ENCODE results near the gene CALML5.

The CALML5 gene

DNA sequence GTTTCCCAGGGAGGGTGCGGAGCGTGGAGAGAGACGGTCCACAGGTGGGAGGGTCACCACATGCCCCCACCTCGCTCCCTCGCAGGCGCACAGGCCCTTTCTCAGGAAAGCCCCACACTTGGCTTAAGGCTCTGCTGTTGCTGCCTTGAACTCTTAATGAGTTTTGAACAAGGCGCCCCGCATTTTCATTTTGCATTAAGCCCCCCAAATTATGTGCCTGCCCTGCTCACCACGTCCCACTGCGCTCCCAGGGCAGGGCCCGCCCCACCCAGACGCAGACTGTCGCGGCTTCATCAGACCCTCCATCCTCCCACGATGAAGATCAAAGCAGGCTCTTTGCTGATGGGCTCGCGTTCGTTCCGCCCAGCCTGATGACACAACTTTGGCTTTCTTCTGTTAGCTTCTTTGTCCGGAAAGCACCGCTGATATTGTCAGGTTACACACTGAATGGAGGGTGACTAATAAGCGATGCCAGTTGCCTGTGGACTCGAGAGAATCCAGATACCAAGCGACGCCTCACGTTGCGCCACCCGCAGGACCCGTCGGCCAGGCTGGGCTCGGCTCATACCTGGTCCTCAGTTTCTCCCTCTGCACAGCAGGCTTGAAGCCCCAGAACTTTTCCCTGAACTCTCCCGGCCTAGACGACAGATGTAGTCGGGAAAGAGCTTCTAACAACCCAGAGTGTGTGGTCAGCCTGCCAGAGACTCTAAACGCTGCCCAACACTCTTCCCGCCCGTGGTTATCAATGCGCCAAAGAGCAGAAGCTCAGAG is 34.9 kb upstream of the CALML5 start:
- in situ Hi-C loops (cut with HindIII; ENCODE audit: low sequenced_read_pairs) = no loop called here

- in situ Hi-C loops (cut with HindIII; ENCODE audit: low sequenced_read_pairs) = no loop called here
Observed at GRCh38 chr10:5533098-5533731, 33.8 kb upstream of the CALML5 start.

DNA sequence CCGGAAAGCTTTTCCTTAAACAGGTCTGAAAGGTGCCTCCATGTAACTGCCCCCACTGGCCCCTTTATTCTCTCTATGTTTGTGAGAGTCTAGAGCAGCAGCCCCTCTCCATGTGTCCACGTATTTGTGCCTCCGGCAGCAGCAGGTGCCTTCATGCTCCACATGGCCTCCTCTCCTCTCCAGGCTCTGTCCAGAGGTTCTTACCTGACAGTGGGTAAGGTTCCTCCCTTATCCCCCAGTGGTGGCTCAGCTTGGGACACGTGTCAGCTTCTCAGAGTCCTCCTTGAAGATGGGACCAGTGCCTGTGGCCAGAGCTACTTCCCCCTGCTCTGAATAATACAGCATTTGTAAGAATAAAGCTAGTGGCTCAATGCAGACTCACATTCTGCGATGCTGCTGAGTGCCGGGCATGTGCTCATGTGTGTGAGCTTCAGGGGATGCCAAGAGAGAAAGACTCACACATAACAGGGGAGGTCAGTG is 33.3 kb upstream of the CALML5 start:
- in situ Hi-C loops (cut with HindIII; ENCODE audit: low sequenced_read_pairs) = no loop called here

- in situ Hi-C loops (cut with HindIII; ENCODE audit: low sequenced_read_pairs) = no loop called here
Observed at GRCh38 chr10:5532307-5532605, 32.9 kb upstream of the CALML5 start.

DNA sequence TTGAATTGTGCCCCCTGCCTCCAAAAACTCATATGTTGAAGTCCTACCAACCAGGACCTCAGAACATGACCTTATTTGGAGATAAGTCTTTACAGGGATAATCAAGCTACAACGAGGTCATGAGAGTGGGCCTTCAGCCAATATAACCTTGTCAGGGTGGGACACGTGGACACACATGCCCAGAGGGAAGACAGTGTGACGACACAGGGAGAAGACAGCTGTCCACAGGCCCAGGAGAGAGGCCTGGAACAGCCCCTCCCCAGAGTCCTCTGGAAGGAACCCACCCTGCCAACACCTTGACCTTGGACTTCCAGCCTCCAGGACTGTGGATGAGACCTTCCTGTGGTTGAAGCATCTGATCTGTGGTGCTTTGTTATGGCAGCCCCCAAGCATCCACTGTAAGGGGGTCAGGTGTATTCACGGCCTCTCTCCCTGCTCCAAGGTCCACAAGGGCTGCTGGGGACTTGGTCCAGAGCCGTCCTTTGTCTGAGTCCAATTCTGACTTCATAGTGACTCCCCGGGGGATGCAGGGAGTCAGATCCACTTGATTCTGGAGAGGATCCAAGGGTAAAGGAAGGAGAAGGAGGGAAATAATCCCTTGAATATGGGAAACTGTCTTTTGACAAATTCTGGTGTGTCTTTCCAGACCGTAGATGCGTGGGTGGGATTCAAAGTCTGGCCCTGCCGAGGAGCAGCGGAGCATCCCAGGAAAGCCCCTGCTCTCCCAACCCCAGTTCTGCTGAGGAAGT is 32.4 kb upstream of the CALML5 start:
- in situ Hi-C loops (cut with HindIII; ENCODE audit: low sequenced_read_pairs) = no loop called here

- in situ Hi-C loops (cut with HindIII; ENCODE audit: low sequenced_read_pairs) = no loop called here
Observed at GRCh38 chr10:5530846-5531557, 31.6 kb upstream of the CALML5 start.

GRCh38 chr10:5530412-5530806 is 31.0 kb upstream of the CALML5 start:
- in situ Hi-C loops (cut with HindIII; ENCODE audit: low sequenced_read_pairs) = no loop called here

GRCh38 chr10:5529702-5530411 is 30.5 kb upstream of the CALML5 start:
- in situ Hi-C loops (cut with HindIII; ENCODE audit: low sequenced_read_pairs) = no loop called here

DNA sequence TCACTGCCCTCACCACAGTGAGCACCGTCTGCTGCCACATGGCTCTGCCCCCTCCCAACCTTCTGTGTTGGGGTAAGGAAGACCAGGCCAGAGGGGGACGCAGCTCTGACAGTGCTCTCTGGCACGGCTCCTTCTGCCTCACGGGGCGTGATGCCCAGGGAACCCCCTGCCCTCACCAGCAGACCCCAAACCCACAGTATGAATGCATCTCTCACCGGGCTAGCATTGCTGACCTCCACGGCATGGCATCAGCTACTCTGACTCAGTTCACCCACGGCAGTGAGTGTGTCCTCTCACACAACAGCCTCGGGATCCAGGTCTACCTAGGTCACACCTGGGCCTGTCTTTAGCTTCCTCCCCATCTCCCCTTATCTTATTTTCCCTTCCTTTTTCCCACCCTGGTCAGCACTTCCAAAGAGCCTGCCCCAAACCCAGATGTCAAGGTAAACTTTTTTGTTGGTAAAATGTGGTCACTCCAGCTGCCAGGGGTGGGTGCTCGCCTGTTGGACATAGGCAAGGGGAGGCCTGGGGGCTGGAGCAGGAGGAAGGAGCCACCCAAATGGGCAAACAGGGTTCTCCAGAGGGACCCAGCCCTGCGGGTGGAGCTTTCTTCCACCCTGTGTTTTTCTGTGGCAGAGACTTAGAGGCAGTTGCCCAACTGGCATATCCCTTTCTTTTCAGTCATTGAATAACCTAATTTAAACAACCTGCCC is 29.8 kb upstream of the CALML5 start:
- in situ Hi-C loops (cut with HindIII; ENCODE audit: low sequenced_read_pairs) = no loop called here

- in situ Hi-C loops (cut with HindIII; ENCODE audit: low sequenced_read_pairs) = no loop called here
Observed at GRCh38 chr10:5527332-5528200, 28.2 kb upstream of the CALML5 start.

DNA sequence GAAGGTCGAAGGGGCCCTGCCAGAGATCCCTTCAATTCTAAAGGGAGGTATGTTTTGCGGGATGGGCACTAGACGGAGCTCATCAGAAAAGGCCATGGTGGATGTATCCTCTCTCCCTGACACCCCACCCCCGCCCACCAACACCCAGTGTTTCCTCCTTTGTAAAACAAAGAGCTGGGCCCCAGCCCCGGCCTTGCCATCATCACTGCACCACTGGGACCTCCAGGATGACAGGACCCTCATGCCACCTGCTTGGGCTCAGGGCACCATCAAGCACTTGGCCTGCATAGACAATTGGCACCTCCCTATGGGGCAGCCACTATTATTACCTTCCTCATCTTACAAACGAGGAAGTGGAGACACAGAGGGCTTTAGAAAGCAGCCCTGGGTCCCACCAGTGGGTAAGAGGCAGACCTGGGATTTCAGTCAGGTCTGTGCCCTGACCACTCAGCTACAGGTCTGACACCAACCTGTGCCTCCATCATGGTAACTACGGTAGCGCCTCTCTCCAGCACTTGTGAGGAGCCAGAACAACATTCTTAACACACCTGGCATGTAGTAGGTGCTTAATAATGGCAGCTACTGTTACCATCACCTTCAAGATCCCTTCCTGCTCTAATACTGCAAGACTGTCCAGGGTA is 27.4 kb upstream of the CALML5 start:
- in situ Hi-C loops (cut with HindIII; ENCODE audit: low sequenced_read_pairs) = no loop called here

DNA sequence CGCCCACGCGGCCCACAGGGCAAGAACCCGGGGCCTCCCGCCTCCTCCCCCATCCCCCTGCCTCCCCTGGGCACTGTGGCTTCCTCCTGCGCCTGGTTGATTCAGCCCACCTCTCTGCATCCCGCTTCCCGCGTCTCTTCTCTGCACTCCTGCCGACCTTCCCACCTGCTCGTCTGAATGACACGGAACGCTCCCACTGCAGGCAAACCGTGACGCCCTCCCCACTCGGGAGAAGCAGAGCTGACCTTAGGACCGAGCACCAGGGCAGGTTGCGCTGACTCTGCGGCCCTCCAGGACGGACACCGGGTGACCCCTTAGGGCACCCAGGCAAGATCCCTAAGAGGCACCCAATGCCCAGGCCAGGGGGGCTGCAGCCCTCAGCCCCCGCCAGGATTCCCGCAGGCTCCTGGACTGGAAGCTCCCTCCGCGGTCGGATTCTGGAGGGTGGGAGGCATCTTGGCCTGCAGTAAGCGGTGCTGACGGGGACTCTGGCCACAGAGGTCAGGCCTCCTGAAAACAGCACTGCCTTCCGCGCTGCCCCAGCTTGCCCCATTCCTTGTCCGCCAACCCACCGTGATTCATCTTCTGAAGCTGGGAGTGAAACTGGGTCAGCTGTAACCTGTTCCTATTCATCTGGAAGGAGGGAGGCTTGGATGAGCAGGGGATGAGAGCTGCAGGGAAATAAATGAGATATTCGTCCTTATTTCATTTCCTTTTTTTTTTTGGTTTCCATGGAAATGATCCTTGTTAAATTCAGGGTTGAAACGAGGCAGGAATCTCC is 26.4 kb upstream of the CALML5 start:
- in situ Hi-C loops (cut with HindIII; ENCODE audit: low sequenced_read_pairs) = no loop called here

- in situ Hi-C loops (cut with HindIII; ENCODE audit: low sequenced_read_pairs) = no loop called here
Observed at GRCh38 chr10:5524641-5525560, 25.5 kb upstream of the CALML5 start, which contains the start of gene CALML3. Gene CALML3, plus strand, starts transcription at chr10:5524961. Its CDS starts 125 bp downstream, at chr10:5525086.

DNA sequence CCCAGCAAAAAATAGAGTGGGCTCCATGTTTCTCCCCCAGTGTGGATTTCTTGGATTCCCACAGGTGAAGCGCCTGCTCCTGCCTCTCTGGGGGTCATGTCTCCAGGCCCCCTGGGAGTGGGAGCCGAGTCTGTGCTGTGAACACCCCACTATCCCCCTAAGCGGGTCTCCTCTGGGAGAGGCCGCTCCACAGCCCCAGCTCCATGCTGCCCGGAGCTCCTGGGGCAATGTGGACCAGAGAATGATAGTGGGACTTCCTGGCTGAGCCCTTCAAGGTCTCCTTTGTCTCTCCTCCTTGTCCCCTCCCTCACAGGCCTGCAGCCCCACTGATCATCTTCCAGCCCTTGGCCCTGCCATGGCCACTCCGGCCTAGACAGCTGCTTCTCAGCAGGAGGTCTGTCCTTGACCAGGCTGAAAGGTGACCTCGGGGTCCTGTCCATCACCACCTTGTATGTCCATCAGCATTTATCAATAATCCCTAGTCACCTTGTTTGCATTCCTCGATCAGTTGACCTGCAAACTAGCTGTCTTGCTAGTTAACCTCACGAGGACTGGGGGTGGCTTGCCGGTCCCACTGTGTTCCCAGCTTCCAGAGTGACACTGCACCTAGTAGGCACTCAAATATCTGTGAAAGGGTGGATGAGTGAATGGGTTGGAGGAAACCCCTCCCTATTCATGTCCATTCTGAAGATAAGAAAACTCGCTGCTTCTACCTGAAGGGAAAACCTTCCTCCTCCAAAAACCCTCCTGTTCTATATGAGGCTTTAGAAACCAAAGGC is 24.6 kb upstream of the CALML5 start:
- in situ Hi-C loops (cut with HindIII; ENCODE audit: low sequenced_read_pairs) = no loop called here

DNA sequence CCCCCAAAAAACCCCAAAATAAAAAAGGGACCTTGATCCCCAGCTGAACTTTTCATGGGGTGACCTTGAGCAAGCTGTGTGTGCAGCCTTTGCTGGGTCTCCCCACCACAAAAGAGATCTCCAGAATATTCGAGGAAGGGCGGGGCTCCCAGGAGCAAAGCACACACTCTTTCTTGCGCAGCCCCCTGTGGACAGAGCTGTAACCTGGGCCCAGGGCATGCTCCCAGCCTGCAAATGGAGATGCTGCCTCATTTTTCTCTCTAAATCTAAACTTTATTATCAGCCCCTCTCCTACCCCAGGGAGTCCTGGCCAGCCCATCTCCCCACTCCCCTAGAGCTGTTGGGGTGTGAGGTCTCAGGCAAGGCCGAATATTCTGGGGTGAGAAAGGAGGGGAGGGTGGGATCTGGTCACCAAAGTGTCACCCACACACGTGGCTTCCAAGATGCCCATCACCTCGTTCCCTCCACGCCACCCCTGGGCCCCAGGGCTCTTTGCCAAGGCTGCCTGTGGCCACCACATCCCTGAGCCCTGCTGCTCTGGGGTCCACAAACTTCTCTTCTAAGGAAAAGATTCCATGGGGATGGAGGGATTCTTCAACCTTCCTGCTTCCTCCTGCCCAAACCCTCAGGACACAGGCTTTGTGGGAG is 23.7 kb upstream of the CALML5 start:
- in situ Hi-C loops (cut with HindIII; ENCODE audit: low sequenced_read_pairs) = no loop called here

Data from endothelial cell of hepatic sinusoid (primary cell).